OCI-LY3 (cell line): ENCODE measurements around the gene PLA2G2D.

ENCODE experiments used
- CTCF ChIP-seq: fragments of 200-600, 300-600 bp; sonication (generic); IDR thresholded peaks from 2 replicates; pipeline ENCODE4 v1.5.1; 2014; ENCODE audit warnings: antibody characterized with exemption, low read length, low read depth
- EZH2phosphoT487 ChIP-seq: fragments of 200-600 bp; shearing (Covaris generic); IDR thresholded peaks from 2 replicates; pipeline ENCODE4 v1.6.1; 2018; ENCODE audit warnings: antibody characterized with exemption, mixed run types, low read depth

- no peak for TF ChIP-seq CTCF
- no peak for TF ChIP-seq EZH2phosphoT487
These were observed 50.6 kb downstream of the PLA2G2D start for GRCh38 chr1:20068722-20069121.
